ENCODE data around the gene LTF.

Gene LTF

GRCh38 chr3:46504789-46505188 is 40.1 kb upstream of the LTF start:
- DNase-seq (ENCODE audit: low read depth in 2 of 2), result peak in 1 of 2 donors; percentile 32
- TF ChIP-seq, protein P1, sequence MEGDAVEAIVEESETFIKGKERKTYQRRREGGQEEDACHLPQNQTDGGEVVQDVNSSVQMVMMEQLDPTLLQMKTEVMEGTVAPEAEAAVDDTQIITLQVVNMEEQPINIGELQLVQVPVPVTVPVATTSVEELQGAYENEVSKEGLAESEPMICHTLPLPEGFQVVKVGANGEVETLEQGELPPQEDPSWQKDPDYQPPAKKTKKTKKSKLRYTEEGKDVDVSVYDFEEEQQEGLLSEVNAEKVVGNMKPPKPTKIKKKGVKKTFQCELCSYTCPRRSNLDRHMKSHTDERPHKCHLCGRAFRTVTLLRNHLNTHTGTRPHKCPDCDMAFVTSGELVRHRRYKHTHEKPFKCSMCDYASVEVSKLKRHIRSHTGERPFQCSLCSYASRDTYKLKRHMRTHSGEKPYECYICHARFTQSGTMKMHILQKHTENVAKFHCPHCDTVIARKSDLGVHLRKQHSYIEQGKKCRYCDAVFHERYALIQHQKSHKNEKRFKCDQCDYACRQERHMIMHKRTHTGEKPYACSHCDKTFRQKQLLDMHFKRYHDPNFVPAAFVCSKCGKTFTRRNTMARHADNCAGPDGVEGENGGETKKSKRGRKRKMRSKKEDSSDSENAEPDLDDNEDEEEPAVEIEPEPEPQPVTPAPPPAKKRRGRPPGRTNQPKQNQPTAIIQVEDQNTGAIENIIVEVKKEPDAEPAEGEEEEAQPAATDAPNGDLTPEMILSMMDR (IDR thresholded peaks at IDR 0.05; ENCODE audit: low read depth, low read length), result no peak
- H3K4me3 ChIP-seq (replicated peaks in 1 of 2; ENCODE audit: low read depth in 2 of 2, low read length in 2 of 2), result no peak overlapping the region

DNA sequence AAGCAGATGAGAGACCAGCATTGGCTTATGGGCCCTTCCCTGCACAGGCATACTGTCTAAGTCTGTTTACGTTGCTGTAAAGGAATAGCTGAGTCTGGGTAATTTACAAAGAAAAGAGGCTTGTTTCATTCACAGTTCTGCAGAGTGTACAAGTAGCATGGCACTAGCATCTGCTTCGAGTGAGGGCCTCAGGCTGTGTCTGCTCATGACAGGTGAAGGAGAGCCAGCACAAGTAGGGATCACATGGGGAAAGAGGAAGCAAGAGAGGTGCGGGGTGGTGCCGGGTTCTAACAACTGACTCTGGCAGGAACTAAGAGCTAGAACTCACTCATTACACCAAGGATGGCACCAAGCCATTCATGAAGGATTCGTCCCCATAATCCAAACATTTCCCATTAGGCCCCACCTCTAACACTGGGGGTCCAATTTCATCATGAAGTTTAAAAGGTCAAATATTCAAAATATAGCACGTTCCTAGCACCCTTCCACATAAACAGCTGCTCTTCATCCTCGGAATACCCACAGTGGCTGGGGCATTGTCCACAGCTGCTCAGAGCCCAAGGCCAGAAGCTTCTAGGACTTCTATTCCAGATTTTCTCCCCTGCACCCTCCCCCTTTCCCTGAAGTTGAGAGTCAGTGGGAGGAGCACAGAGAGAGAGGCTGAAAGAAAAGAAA is 38.6 kb upstream of the LTF start:
- TF ChIP-seq, protein P1 (IDR thresholded peaks at IDR 0.05; ENCODE audit: low read depth, low read length), result no peak
- no peak for DNase-seq (ENCODE audit: low read depth in 2 of 2)
- H3K4me3 ChIP-seq (replicated peaks in 1 of 2; ENCODE audit: low read depth in 2 of 2, low read length in 2 of 2), result no peak overlapping the region

- TF ChIP-seq, protein P1 (IDR thresholded peaks at IDR 0.05; ENCODE audit: low read depth, low read length), result no peak
- DNase-seq (ENCODE audit: low read depth in 2 of 2), result no peak
Observed at GRCh38 chr3:46501702-46502101, 37.0 kb upstream of the LTF start.

GRCh38 chr3:46500656-46501635 is 36.2 kb upstream of the LTF start:
- DNase-seq (ENCODE audit: low read depth in 2 of 2), result peak; percentile 54 to 92
- TF ChIP-seq, protein P1 (IDR thresholded peaks at IDR 0.05; ENCODE audit: low read depth, low read length), result no peak

More at GRCh38 chr3:46501702-46502101, 37.0 kb upstream of the LTF start:
- H3K4me3 ChIP-seq (replicated peaks in 1 of 2; ENCODE audit: low read depth in 2 of 2, low read length in 2 of 2), result no peak overlapping the region

GRCh38 chr3:46498916-46499519 is 34.3 kb upstream of the LTF start:
- no peak overlapping the region for H3K4me3 ChIP-seq (replicated peaks in 1 of 2; ENCODE audit: low read depth in 2 of 2, low read length in 2 of 2)
- TF ChIP-seq, protein P1 (IDR thresholded peaks at IDR 0.05; ENCODE audit: low read depth, low read length), result no peak
- DNase-seq (ENCODE audit: low read depth in 2 of 2), result no peak

More at GRCh38 chr3:46500656-46501635, 36.2 kb upstream of the LTF start:
- H3K4me3 ChIP-seq (replicated peaks in 1 of 2; ENCODE audit: low read depth in 2 of 2, low read length in 2 of 2), result no peak overlapping the region

DNA sequence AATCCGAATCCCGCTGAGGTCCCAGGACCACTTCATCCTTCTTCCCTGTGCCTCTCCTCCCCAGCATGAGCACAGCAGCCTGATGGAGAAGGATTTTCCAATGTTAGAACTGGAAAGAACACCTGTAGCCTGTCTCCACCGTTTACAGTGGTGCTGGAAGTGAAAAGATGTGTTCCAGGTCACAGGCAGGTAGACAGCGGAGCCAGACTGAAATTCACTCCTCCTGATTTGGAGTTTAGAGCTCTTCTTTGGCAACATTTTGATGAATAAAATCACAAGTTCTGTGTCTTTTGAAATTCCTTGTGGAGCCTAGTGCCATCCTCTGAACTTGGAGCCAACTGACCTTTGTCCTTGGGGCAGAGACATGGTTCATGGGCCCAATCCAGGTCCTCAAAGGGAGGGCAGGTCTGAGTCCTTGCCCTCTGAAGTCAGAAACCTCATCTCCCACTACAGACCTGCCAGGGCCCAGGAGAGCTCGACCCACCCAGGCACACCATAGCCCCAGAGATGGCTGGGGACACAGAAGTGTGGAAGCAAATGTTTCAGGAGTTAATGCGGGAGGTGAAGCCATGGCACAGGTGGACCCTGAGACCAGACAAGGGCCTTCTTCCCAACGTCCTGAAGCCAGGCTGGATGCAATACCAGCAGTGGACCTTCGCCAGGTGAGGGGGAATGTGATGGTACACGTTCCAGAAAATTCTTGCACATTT is 33.0 kb upstream of the LTF start, which contains the start of gene RTP3:
TSS of gene RTP3 (plus strand) at position 421 of the 710 bp plus-strand sequence. CDS start at position 508, 87 bp downstream.
- H3K4me3 ChIP-seq (replicated peaks in 1 of 2; ENCODE audit: low read depth in 2 of 2, low read length in 2 of 2), result no peak within 1 kb of the TSS
- DNase-seq (ENCODE audit: low read depth in 2 of 2), result no peak
- TF ChIP-seq, protein P1 (IDR thresholded peaks at IDR 0.05; ENCODE audit: low read depth, low read length), result no peak
